NCI-H2227 (cell line): ENCODE measurements around the gene PHC3.
A peak's percentile ranks its signal among the peaks of the same experiment; 100 is the strongest.
"Not testable (repeated sequence)": the region's sequence is repeated elsewhere in the genome, so short reads cannot be mapped to it uniquely, and the experiment has no call there.

ENCODE experiments used
- DNase-seq: peaks from one replicate; lab custom pipeline; 2025; ENCODE audit not compliant: unreplicated experiment; lab: John Stamatoyannopoulos, UW

PHC3 gene, protein sequence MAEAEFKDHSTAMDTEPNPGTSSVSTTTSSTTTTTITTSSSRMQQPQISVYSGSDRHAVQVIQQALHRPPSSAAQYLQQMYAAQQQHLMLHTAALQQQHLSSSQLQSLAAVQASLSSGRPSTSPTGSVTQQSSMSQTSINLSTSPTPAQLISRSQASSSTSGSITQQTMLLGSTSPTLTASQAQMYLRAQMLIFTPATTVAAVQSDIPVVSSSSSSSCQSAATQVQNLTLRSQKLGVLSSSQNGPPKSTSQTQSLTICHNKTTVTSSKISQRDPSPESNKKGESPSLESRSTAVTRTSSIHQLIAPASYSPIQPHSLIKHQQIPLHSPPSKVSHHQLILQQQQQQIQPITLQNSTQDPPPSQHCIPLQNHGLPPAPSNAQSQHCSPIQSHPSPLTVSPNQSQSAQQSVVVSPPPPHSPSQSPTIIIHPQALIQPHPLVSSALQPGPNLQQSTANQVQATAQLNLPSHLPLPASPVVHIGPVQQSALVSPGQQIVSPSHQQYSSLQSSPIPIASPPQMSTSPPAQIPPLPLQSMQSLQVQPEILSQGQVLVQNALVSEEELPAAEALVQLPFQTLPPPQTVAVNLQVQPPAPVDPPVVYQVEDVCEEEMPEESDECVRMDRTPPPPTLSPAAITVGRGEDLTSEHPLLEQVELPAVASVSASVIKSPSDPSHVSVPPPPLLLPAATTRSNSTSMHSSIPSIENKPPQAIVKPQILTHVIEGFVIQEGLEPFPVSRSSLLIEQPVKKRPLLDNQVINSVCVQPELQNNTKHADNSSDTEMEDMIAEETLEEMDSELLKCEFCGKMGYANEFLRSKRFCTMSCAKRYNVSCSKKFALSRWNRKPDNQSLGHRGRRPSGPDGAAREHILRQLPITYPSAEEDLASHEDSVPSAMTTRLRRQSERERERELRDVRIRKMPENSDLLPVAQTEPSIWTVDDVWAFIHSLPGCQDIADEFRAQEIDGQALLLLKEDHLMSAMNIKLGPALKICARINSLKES

DNA sequence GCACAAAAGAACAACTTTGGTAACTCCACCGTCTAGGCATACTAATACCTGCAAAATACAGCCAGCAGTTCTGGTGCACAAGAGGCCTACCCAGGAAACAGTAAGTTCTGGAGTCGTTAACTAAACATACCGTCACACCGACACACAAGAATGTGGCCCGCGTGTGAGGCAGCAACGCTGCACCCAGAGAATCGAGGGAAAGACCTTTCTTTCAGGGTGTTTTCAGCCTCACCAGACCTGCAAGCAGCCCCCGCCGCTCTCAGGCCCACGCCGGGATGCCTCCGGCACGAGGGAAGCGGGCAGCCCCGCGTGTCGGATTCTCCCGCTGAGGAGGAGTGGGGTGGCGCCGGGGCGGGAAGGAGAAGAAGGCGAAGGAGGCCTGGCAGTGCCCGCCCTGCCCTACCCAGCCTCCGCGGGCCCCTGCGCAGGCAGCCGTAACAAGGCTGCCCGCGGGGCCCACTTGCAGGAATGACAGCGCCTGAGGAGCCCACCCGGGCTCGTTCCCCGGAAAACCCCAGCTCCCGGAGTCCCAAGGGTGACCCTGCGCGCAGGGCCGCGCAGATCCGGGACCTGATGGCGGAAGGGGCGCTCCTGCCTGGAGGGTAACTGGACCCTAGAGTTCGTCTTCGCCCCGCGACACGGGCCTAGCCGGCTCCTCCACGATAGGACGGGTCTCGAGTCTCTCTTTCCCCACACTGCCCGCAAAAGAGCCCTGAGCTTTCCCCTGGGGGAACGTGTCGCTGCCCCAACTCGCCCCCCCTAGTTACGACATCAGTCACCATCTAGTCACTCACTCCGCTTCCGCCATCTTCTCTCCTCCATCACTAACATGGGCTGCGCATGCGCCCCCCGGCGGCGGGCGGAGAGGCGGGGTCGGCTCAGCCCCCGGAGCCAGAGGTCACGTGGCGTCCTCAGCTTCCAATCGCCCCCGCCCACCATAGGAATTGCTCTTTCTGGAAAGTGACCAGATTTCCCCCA is at the start of gene PHC3:
PHC3 (minus strand) TSS at position 826 of the 978 bp plus-strand sequence; CDS start at position 808, 18 bp downstream.
- peak; percentile 96 for DNase-seq

DNA sequence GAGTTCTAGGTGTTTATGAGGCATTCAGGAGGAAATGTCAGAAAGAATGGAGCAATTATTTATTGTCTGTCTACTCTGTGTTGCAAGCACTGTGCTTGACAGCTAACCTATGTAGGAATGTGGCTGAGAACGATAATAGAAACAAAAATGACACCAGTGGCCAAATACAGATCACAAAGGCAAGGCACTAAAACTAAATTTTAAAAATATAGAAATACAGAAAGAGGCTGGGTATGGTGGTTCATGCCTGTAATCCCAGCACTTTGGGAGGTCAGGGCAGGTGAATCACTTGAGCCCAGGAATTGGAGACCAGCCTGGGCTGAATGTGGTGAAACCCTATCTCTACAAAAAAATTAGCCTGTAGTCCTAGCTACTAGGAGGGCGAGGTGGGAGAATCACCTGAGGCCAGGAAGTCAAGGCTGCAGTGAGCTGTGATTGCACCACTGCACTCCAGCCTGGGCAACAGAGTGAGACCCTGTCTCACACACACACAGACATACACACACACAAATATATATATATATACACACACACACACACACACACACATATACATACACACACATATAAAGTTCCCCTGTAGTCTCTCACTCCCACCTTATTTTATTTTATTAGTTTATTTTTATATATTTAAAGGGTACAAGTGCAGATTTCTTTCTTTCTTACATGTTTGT is 46.7 kb upstream of the PHC3 start:
- no peak for DNase-seq

DNA sequence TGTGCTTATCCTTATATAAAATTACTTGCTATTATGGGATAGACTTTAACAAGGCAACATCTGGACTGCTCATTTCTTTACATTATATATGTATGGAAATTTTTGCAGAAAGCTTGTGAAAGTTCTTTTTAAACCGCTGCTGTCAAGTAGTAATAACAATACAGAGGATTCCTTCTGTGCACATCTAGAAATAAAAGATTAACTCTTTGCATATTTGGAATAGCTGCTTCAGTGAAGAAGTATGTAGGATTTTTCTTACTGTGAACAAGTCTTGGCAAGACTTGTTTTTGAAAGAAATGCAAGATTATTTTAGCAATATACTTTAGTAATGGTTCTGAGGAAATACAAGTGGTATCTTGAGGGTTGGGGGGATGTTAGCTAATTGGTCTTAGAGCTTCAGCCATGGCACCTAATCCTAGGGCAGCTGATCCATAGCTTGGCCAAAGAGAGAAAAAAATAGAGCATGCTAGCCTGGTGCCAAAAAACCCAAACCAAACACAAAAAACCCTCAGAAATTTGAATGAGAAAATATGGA is 45.0 kb upstream of the PHC3 start:
- DNase-seq: no peak

DNA sequence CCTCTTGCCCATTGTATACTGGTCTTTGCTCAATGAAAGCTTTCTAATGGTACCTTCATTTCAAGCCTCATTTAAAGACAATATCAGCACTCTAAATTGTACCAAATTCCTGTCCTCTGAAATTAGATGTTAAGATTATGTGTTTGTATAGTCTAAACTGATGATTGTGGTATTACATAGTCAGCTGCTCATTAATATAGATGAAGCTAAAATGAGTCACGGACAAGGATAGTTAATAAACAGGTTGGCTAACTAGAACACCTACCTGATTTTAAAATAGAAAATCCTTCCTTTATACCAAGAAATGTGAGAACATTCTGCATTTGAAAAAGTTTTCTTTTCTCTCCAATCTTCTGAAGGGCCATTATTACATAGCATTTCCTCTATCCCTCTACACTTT is 43.6 kb upstream of the PHC3 start:
- no peak for DNase-seq

DNA sequence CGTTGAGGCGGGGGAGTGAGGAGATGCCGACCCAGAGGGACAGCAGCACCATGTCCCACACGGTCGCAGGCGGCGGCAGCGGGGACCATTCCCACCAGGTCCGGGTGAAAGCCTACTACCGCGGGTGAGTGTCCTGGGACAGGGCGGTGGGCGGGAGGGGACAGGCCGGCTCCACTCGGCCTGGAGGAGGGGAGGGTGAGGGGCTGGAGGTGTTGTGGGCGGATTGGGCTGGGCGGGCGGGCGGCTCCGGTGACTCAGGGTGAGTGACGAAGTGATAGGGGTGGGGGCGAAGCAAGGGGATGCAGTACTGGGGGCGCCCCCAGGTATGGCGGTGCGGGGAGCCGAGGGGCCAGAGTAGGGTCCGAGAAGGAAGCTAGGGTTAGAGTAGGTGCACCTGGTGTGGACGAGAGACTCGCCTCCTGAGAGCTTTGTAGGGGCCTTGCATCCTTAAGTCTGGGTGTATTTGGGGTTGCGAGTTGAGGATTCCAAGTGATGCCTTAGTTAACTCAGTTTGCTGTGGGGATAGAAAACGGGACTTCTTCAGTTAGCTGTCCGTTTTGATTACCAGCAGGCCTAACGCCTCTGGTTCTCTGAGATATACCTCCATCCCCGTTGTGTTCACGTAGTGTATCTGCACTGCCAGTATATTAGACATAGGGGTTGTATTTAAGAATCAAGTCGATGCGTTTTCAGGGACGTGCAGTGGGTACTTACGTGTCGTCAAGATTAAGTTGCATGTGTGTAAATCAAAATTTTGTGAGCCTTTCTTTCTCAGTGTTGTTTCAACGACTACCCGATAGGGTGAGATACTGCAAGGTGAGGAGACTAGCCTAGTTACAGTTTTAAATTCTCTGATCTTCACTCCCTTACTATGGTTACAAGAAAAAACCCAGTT is 41.4 kb upstream of the PHC3 start:
- DNase-seq: peak; percentile 62

DNA sequence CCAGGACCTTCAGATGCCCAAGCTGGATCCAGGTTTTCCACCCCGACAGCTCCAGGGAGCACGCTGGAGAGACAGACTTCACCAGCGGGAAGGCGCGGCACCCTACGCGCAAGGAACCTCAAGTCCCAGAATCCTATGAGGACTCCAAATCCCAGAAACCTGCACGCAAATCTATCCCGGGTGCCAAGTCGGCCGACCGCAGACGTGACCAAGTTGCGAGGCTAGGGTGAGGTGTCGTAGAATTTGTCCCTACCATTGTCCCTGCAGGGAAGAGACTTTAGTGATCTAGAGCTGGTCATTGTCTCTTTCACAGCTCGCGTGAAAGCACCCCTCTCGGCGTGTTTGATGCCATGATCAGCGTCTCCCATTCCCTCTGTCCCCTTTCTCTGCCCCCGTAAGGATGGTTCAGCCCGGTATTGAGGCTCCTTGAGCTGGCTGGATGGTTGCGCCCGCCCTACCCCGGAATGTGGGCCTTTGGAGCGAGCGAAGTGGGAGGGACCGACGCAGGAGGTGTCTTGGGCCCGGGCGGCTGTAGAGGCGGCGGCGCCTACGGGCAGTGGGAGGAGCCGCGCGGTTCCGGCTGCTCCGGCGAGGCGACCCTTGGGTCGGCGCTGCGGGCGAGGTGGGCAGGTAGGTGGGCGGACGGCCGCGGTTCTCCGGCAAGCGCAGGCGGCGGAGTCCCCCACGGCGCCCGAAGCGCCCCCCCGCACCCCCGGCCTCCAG is 40.6 kb upstream of the PHC3 start, which contains the start of gene PRKCI:
PRKCI (plus strand) TSS at position 501 of the 723 bp plus-strand sequence. CDS start 246 bp downstream, outside the sequence.
- DNase-seq: peak; percentile 98

DNA sequence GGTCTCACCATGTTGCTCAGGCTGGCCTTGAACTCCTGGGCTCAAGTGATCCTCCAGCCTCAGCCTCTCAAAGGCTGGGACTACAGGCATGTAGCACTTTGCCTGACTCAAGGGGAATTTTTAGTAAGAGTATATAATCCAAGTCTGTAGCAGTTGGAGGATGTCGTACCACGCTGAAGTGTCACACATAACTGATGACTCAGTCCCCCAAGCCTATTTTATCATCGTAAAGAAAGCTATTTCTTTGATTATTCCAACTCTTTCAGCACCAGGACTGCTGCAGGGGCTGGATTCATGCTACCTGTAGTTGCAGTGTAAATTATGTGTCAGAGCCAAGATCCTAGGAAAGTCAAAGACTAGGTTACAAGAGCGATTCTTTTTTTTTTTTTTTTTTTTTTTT is 39.3 kb upstream of the PHC3 start:
- no peak for DNase-seq

DNA sequence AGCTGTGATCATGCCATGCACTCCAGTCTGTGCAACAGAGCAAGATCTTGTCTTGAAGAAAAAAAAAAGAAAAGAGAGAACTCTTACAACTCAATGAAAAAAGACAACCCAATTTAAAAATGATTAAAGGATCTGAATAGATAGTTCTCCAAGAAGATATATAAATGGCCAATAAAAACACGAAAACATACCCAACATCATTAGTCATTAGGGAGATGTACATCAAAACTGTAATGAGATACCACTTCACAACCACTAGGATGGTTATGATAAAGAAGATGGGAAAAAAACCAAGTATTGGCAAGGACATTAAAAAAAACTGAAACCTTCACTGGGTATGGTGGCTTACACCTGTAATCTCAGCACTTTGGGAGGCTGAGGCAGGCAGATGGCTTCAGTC is 38.3 kb upstream of the PHC3 start:
- no peak for DNase-seq

DNA sequence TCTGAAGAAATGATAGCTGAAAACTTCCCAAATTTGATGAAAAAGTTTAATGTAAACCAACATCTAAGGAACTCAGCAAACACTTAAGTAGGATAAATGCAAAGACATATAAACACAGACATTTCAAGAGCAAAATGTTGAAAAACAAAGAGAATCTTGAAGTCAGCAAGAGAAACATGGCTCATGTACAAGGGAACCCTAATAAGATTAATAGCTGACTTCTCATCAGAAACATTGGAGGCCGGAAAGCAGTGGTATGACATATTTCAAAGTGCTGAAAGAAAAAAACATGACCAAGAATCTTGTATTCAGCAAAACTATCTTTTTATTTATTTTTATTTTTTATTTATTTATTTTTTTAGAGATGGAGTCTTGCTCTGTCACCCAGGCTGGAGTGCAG is 30.1 kb upstream of the PHC3 start:
- DNase-seq: no peak

DNA sequence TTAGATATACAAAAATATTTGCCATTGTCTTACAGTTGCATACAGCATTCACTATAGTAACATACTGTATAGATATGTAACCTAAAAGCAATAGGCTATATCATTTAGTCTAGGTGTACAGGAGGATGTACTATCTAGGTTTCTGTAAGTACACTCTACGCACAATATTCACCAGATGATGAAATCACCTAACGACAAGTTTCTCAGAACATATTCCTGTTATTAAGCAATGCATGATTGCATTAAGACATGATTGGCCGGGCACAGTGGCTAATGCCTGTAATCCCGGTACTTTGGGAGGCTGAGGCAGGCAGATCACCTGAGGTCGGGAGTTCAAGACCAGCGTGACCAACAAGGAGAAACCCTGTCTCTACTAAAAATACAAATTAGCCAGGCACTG is 26.2 kb upstream of the PHC3 start:
- no peak for DNase-seq

DNA sequence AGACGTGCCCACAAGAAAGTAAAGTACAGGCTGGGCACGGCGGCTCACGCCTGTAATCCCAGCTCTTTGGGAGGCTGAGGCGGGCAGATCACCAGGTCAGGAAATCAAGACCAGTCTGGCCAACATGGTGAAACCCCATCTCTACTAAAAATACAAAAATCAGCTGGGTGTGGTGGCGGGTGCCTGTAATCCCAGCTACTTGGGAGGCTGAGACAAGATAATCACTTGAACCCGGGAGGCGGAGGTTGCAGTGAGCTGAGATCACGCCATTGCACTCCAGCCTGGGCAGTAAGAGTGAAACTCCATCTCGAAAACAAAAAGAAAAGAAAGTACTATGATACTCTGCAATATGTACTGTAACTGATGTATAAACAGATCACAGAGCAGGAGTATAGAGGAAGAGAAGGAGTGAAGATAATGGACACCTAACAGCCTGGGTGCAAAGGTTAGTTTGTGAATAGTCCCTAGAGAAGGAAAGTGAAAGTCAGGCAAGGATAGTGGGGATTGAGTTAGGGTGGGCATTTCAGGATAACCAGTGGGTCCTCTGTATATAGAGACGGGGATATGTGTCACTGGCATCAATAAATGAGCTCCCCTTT is 24.7 kb upstream of the PHC3 start:
- DNase-seq: not testable (repeated sequence)

DNA sequence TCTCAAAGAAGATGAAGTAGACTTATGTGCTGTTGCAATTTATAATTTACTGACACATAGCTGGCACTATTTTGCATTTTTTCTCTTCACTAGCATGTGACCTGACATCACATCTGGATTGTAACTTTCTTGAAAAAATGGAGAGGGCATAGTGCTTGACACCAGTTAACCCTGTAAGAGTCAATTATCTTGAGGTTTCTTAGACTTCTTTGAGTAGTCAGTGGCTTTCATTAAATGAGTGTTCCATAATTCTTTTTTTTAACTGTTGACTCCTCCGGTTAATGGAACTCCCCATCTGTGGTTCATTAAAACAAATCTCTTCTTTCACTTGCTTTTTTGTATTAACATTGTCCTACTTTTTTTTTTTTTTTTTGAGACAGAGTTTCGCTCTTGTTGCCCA is 23.8 kb upstream of the PHC3 start:
- DNase-seq: no peak

DNA sequence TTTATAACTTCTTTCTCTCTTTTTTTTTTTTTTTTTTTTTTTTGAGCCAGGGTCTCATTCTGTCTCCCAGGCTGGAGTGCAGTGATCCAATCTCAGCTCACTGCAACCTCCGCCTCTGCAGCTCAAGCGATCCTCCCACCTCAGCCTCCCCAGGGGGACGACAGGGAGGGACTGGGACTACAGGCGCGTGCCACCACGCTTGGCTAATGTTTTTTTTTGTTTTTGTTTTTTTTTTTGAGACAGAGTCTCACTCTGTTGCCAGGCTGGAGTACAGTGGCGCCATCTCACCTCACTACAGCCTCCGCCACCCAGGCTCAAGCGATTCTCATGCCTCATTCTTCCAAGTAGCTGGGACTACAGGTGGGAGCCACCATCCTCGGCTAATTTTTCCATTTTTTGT is 23.0 kb upstream of the PHC3 start:
- DNase-seq: no peak

DNA sequence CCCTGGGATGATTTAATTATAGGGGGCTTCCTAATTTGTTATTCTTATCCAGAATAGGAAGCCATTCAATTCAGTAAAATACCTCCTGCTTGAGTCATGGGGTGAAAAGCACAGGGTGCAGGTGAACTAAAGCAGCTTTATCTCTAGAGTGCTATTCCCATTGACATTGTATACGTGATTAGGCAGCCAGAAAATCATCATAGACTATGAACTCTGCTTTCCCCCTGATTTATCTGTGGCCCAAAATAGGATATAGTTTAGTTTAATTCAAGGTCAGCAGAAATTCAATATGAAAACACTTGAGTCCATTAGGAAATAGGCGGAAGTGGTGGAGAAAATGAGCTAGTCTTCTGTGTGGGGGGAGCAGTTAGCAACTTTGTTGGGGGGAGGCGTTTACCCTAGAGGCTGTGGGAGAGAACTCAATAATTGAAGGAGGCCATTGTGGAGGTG is 22.5 kb upstream of the PHC3 start:
- DNase-seq: peak; percentile 57

DNA sequence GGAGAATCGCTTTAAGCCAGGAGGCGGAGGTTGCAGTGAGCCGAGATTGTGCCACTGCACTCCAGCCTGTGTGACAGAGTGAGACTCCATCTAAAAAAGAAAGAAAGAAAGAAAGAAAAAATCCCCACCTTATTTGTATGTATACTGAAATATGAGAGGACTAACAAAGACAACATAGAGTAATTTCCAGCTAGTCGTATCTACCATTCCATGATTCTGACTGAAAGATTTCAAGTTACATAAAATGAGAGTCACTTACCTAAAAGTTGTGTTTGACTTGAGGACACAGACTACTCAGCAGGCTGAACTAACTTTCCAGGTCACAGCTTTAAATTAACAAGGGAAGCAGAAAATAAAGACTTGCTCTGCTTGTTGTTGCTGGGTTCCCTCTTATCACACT is 21.9 kb upstream of the PHC3 start:
- no peak for DNase-seq

DNA sequence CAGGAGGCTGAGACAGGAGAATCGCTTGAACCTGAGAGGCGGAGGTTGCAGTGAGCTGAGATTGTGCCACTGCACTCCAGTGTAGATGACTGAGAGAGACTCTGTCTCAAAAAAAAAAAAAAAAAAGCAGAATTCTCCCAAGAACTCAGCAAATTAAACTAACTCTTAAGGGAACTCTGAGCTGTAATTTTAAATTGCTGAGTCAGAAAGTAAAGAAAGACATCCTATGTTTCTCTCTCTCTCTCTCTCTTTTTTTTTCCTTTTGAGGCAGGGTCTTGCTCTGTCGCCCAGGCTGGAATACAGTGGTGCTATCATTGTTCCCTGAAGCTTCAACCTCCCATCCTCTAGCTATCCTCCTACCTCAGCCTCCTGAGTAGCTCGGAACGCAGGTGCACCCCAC is 20.0 kb upstream of the PHC3 start:
- DNase-seq: no peak

DNA sequence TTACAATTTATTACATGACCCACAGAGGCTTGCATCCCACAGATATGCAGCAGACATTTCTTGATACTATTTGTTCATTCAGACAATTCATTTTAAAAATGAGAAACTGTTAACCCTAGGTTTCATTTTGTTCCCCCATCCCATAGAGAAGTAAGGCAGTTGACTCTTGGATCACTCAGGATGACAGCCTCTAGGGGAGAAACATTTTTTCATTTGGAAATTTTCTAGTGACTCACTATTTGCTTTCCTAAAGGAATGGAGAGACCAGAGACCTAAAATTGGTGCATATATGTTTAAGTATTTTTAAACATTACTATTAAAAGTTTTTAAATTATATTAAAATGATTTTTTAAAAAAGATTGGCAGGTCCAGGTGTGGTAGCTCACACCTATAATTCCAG is 19.5 kb upstream of the PHC3 start:
- DNase-seq: no peak

DNA sequence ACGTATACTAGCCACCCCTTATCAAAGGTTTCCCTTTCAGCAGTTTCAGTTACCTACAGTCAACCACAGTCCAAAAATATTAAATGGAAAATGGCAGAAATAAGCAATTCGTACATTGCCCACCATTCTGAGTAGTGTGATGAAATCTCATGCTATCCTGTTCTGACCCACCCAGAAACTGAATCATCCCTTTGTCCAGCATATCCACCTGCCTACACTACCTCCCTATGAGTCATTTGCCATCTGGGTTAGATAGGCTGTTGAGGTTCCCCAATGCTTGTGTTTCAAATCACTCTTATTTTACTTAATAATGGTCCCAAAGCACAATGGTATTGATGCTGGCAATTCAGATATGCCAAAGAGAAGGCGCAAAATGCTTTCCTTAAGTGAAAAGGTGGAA is 15.3 kb upstream of the PHC3 start:
- no peak for DNase-seq
